Astrocyte (in vitro differentiated cells and primary cell): ENCODE measurements around the gene TRIM61.

ENCODE experiments used
- CTCF ChIP-seq: IDR thresholded peaks from 2 replicates; pipeline ENCODE4 v1.5.1; 2011; ENCODE audit warnings: low read depth, mild to moderate bottlenecking, inconsistent platforms, low read length, moderate library complexity; ENCODE audit not compliant: insufficient read depth
- EZH2 ChIP-seq: IDR thresholded peaks from 2 replicates; pipeline ENCODE4 v1.6.1; 2012; ENCODE audit warnings: mild to moderate bottlenecking, low read length, inconsistent platforms; ENCODE audit not compliant: insufficient read depth

- no peak for TF ChIP-seq CTCF
- no peak for TF ChIP-seq EZH2
Measured at GRCh38 chr4:165013691-165014090, 36.2 kb upstream of the TRIM61 start.
